ENCODE results near the gene SCAMP2. TPM values are rescaled to one million over a fixed set of nuclear protein-coding genes. Genes with fewer than 3 reads are reported as not detected.

SCAMP2 gene
- total RNA-seq, 1 experiment from 2014 or later: 50.2 TPM

DNA sequence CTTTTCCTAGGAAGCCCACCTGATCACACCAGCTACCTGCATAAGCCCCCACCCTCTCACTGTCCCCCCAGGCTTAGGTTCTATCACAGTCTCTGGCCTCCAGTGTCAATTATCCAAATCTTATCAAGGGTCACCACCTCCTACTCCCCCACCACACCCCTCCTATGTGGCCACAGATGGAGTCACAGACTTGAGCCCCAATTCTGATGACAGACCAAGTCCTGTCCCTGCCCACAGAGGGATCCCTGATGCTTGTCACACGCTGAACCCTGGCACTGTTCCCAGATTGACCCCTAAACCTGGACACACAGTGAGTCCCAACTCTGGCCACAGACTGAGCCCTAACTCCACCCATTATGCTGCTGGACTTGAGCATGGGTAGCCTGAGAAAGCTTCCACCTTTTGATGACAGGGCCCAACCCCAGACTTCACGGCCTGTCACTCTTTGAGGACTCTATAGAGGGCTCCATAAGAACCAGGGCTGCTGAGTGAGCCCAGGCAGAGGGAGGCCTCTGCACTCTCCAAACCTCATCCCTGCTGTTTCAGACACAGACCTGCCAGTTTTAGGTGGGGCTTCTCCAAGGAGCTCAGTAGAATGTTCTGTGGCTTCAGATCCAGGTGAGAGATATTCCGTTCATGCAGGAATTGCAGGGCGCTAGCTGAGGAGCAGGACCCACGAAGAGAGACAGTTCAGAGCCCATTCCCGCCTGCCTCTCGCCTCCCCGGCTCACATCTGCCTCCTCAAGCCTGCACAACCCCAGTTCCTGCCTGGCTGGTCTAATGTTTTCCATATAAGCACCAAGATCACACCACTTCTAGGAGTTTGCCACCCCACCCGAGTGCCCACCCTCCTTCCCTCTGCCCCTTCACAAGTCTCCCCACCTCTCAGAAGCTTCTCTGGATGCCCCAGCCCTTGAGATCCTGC, 32.1 kb downstream of the SCAMP2 start:
- Histone ChIP-seq H3K23me2 (ENCODE audit: insufficient read length, low read depth, low read length, poor library complexity, severe bottlenecking) (peaks cover 6% of the 10 kb centered on the region), H4K20me1 (ENCODE audit: control insufficient read depth, insufficient read depth, insufficient read length) (peaks cover 3% of the 10 kb centered on the region), H3K18ac (ENCODE audit: insufficient read length, low read depth, low read length) (no peak overlapping the region), H2AK5ac (ENCODE audit: insufficient read length, low read length) (no peak overlapping the region), H4K91ac (ENCODE audit: insufficient read length, low read depth, low read length) (no peak overlapping the region), H4K8ac (replicated peaks; ENCODE audit: insufficient read length, low read depth, low read length) (no peak overlapping the region), H3K27ac (ENCODE audit: insufficient read length, low read depth, low read length) (no peak overlapping the region), H3K4me2 (ENCODE audit: insufficient read depth, insufficient read length, low read length) (no peak overlapping the region), H2BK5ac (ENCODE audit: insufficient read length, low read length) (no peak overlapping the region), H2BK120ac (ENCODE audit: low read depth, low read length, poor library complexity, severe bottlenecking) (no peak overlapping the region), H2AFZ (ENCODE audit: low read length) (no peak overlapping the region), H3K79me1 (ENCODE audit: insufficient read depth, low read depth, low read length, poor library complexity, severe bottlenecking) (no peaks in the 10 kb centered on the region), H2BK15ac (ENCODE audit: low read depth, low read length) (no peak overlapping the region), H3T11ph (ENCODE audit: low read length) (no peak overlapping the region), H3K4me1 (ENCODE audit: insufficient read depth, low read length) (no peaks in the 10 kb centered on the region; the same call in 1 of the 2 replicates), H4K5ac (ENCODE audit: insufficient read length, low read depth, low read length) (no peak overlapping the region), H3K9me3 (ENCODE audit: control insufficient read depth, low read depth, low read length) (no peaks in the 10 kb centered on the region), H3K4ac (ENCODE audit: low read depth, low read length) (no peak overlapping the region), H3K9ac (ENCODE audit: extremely low read depth, insufficient read length, low read length) (no peak overlapping the region), H2BK12ac (ENCODE audit: insufficient read length, low read depth, low read length) (no peak overlapping the region), H3K56ac (ENCODE audit: insufficient read length, low read depth, low read length) (no peak overlapping the region), H3K79me2 (ENCODE audit: insufficient read depth, low read length) (no peaks in the 10 kb centered on the region), H3K14ac (ENCODE audit: insufficient read depth, low read length) (no peak overlapping the region), H3K27me3 (ENCODE audit: insufficient read depth, low read length) (no peaks in the 10 kb centered on the region), H3K23ac (ENCODE audit: insufficient read length, low read depth, low read length) (no peak overlapping the region), H2BK20ac (ENCODE audit: low read depth, low read length, poor library complexity, severe bottlenecking) (no peak overlapping the region)
- Mint-ChIP-seq H3K27ac (peak overlapping the region in 1 of 3 experiments; percentile 7; a peak in 2 of 7 replicates), H3K4me1 (peaks cover 20 to 35% of the 10 kb centered on the region in 2 experiments), H3K4me3 (peak overlapping the region; percentile 30 to 90), H3K36me3 (ENCODE audit: insufficient read depth in 1 of 3, low read depth in 3 of 3) (peaks cover 7 to 37% (median 37%) of the 10 kb centered on the region in 3 experiments), H3K27me3 (ENCODE audit: low read depth) (no peaks in the 10 kb centered on the region), H3K9me3 (no peaks in the 10 kb centered on the region)
- no peak for DNase-seq
- TF ChIP-seq, protein P1, sequence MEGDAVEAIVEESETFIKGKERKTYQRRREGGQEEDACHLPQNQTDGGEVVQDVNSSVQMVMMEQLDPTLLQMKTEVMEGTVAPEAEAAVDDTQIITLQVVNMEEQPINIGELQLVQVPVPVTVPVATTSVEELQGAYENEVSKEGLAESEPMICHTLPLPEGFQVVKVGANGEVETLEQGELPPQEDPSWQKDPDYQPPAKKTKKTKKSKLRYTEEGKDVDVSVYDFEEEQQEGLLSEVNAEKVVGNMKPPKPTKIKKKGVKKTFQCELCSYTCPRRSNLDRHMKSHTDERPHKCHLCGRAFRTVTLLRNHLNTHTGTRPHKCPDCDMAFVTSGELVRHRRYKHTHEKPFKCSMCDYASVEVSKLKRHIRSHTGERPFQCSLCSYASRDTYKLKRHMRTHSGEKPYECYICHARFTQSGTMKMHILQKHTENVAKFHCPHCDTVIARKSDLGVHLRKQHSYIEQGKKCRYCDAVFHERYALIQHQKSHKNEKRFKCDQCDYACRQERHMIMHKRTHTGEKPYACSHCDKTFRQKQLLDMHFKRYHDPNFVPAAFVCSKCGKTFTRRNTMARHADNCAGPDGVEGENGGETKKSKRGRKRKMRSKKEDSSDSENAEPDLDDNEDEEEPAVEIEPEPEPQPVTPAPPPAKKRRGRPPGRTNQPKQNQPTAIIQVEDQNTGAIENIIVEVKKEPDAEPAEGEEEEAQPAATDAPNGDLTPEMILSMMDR (conservative IDR thresholded peaks at IDR 0.05): no peak
- no CpG with 5 or more reads among the region's 9 CpGs for WGBS (ENCODE audit: extremely low coverage, insufficient read length, low lambda C conversion rate)
